Sigmoid colon (tissue), 7 donors: Measurements from ENCODE around the gene CFAP61. TPM values are rescaled to one million over a fixed set of nuclear protein-coding genes. Genes with fewer than 3 reads are reported as not detected.
"Not testable (repeated sequence)": the region's sequence is repeated elsewhere in the genome, so short reads cannot be mapped to it uniquely, and the experiment has no call there.

ENCODE experiments used
- DNase-seq: peaks from one replicate; pipeline ENCODE4 v3.0.0-alpha.2; 2019
- H3K27ac ChIP-seq, 4 donors: fragments of 200-600 bp; sonication (generic); one replicate each; pipeline ENCODE4 v1.5.1; 2016 to 2019; ENCODE audit warnings: mild to moderate bottlenecking in 1 of 4
- H3K27me3 ChIP-seq, 3 donors: fragments of 200-600 bp; sonication (generic); one replicate each; pipeline ENCODE4 v1.5.1; 2019; ENCODE audit warnings: mild to moderate bottlenecking in 1 of 3
- H3K36me3 ChIP-seq, 4 donors: fragments of 200-600 bp; sonication (generic); one replicate each; pipeline ENCODE4 v1.5.1; 2016 to 2019
- H3K4me1 ChIP-seq, 4 donors: fragments of 200-600 bp; sonication (generic); one replicate each; pipeline ENCODE4 v1.5.1; 2017 to 2019
- H3K4me3 ChIP-seq, 4 donors: fragments of 200-600 bp; sonication (generic); one replicate each; pipeline ENCODE4 v1.5.1; 2017 to 2019; ENCODE audit warnings: mild to moderate bottlenecking in 2 of 4, moderate library complexity in 1 of 4
- H3K9me3 ChIP-seq, 4 donors: fragments of 200-600 bp in 3 of 4; sonication (generic) in 3 of 4; one replicate each; pipeline versions ENCODE4 v1.5.1 to v1.6.1; 2013 to 2019
- CTCF ChIP-seq, 4 experiments: fragments of 450-650 bp in 3 of 4; fragments of 200-600 bp in 1 of 4; IDR thresholded peaks; one replicate each; pipeline ENCODE4 v1.5.1; 2016 to 2019; ENCODE audit warnings: antibody characterized with exemption in 4 of 4, mild to moderate bottlenecking in 3 of 4, moderate library complexity in 2 of 4
- EP300 ChIP-seq, 4 donors: sonication (generic); formaldehyde crosslinking; IDR thresholded peaks; one replicate each; pipeline ENCODE4 v1.6.1; 2017; ENCODE audit warnings: antibody characterized with exemption in 4 of 4
- POLR2A ChIP-seq, 2 donors: fragments of 450-650 bp; IDR thresholded peaks; one replicate each; pipeline ENCODE4 v1.6.1; 2016; ENCODE audit warnings: antibody characterized with exemption in 2 of 2, mild to moderate bottlenecking in 2 of 2, moderate library complexity in 2 of 2
- POLR2AphosphoS5 ChIP-seq, 4 donors: sonication (generic); formaldehyde crosslinking; IDR thresholded peaks; one replicate each; pipeline ENCODE4 v1.6.1; 2017; ENCODE audit warnings: antibody characterized with exemption in 4 of 4
- WGBS, 2 donors: extraction: QIAGEN DNeasy Blood & Tissue Kit; methylation state at CpG; one replicate each; pipeline ENCODE4 v1.1.7; 2013; 5-methylcytosine and 5-hydroxymethylcytosine counted together
- intact Hi-C: fragments of 100-400 bp; cut with DNase I; formaldehyde crosslinking; loops from one replicate; pipeline ENCODE4 v1.15.1; 2023
- polyA plus RNA-seq, 3 donors: library from polyadenylated mRNA; stranded (reverse); fragments of 200-250 nt; gene quantifications; one replicate each; pipeline ENCODE4 v1.2.3, GENCODE V29; 2013
- total RNA-seq, 4 donors: library from RNA; depleted of rRNA; stranded (reverse); fragments of >200 nt; gene quantifications; one replicate each; pipeline ENCODE4 v1.1.0, GENCODE V29; 2016
- donor health status: healthy with polysubstance abuse.
- donor health status: Bipolar disorder and iron deficiency.
- donor health status: healthy.

The CFAP61 gene, protein sequence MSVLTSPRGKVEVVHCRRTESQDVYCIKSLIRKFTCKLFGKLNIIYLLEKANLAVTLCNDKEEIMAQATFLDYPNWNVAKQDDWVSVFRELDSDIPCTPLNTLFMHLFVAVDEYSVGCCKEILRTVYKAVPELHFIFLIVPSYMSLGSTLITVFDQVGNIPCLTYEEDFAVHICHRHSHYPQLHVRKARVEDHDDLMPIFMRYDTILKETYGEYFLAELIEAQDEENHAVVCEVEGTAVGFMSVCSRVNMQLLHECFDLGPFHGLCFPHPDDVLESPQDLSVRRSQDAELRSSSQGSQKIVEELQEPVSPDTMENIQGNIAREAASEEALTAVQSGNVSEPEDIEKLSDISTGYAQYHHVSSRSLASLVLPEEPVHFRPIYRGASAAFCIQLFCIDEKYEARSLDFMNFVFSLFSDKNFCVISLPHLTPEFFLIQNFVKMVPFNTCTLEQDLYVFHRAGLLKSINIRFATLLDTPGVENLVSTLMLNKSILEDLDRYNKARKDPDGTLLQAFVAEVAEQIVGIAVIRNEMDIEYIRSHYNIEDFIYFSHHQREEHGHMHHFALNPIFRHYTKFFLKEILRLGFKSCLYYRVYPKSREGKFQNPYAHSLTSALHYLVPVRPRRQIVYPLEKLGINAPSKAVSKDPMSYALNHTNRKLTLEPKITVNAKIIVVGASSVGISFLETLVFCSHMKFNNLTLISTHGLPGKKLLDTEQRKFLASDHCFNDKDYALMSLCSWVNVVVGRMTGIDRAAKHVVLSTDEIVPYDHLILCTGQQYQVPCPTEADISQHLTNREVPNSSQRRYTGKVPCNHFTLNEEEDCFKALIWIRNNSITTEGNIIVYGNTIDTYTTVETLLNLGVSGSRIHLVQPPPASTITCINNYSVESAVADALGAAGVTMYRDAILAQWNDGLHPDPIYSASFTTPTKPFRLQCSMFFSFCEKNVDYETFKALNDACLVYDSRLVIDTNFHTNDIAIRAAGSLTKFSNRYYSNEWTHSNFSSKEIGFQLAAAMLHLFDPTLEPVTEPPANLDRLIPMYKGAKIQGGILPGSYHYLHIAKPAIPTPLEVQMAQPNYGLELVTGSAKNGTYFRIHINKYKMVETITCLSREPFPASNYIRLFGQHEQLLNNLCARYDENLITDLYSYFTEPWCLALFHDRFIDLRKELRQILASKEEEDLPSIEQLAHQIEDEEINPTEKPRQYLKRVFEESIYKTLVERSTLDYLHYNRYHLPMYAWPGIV
- 1 to 10 TPM in 1 of 4 donors, under 1 TPM in 1, not detected in 2; 0.27 to 2.0 TPM for total RNA-seq
- polyA plus RNA-seq, result under 1 TPM in 2 of 3 donors, not detected in 1; 0.15 to 0.60 TPM

DNA sequence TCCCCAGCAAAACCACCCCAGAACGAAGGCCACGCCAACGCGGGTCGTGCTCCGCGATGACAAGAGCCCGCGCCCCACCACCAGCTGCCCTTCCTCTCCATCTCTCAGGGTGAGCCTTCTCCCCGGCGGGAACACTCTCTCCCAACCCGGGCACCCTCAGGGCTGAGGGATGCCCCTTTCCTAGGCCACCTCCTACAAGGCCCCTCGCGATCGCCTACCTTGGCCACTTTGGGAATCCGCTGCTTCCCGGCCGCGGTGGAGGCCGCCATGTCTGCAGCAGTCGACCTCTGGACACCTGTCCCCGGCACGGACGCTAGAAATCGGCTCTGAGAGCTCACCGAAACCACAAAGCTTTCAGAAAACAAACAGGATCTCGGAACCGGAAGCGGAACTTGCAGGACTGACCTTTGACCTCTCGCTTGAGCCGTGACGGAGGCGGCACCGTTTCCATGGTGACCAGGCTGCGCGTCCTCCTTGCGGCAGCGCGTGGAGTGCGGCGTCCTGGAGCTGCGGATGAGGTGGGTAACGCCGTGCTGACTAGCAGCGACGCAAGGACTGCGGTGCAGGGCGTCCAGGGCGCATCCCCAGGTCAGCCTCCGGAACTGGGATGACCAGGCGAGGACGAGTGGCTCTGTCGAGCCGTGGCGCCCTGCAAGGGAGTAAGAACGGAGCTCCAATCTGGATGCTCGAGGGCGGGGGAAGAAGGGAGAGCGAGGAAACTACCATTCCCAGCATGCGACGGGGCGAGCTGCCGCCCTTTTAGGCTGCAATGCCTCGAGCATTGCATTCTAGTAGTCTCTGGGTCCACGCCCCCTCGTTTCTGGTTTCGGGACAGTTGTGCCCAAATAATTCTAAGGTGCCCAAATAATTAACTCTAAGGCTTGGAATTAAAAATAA is at the start of gene CFAP61, which contains the start of gene CRNKL1:
CFAP61 (plus strand) TSS at position 459 of the 897 bp plus-strand sequence. CDS start 4,122 bp downstream, outside the sequence.
CRNKL1 (minus strand) TSS at position 393 of the 897 bp plus-strand sequence; CDS start at position 269, 124 bp downstream.
- Histone ChIP-seq H3K4me1 (peaks cover 0 to 19% (median 16%) of the 10 kb centered on the region in 4 donors), H3K4me3 (peak within 1 kb of the TSS; percentile 78 to 94 (median 91)), H3K27me3 (no peaks in the 10 kb centered on the region), H3K9me3 (no peaks in the 10 kb centered on the region), H3K36me3 (peaks cover 16 to 35% (median 29%) of the 10 kb centered on the region in 4 donors), H3K27ac (peak within 1 kb of the TSS; percentile 77 to 87 (median 84))
- TF ChIP-seq EP300 (IDR thresholded peaks at IDR 0.05), result no peak
- no peak for TF ChIP-seq POLR2A (IDR thresholded peaks at IDR 0.05)
- peak in 3 of 4 donors; percentile 50 to 59 (median 56) for TF ChIP-seq POLR2AphosphoS5 (IDR thresholded peaks at IDR 0.05)
- peak in 1 of 4 experiments; percentile 8 for TF ChIP-seq CTCF (IDR thresholded peaks at IDR 0.05)
- 0% methylated on average over 67 of the region's 67 CpGs for WGBS, 2 donors
- intact Hi-C loops, result loop anchor here (10.0 kb wide), 1 partner anchor 1258 kb away; no protein-coding TSS in a partner anchor
- peak; percentile 98 for DNase-seq

DNA sequence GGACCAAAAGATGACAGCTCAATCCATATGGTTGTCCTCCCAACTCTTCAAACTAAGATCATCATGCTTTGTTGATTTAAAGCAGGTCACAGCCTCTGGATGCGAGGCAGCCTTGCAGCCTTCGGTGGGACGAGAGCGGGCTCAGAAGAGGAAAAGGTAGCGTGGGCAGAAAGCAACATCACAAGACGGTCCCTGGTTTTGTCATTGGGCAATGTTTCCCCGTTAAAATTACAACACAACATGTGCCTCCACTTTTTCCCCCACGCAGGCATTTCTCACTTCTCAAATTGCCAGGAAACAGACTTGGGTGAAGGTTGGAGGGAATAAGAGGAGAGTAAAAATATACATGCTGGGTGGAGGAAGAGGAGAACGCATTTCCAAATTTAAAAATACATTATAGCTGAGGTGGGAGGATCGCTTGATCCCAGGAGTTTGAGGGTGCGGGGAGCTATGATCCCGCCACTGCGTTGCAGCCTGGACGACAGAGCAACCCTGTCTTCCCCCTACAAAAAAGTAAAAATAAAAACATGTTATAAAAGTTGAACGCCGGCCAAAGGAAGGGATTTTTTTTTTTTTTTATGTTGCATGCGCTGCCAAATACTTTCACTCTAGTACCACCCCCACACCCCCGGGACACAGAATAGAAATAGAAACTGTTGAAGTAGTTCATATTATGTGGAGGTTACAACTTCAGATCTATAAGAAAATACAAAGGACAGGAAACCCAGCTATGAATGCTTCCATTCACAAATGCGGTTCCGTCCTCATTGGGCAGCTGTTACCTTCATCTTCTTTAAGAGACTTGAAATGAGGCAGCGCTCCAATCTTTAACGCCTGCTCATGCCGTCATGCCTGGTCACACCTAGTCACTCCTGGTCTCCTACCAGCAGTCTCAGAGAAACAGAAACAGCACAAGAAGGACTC is 49.0 kb upstream of the CFAP61 start:
- peaks cover 0 to 36% (median 29%) of the 10 kb centered on the region in 4 donors for H3K4me1 ChIP-seq
- peak; percentile 13 to 71 (median 30) for TF ChIP-seq POLR2AphosphoS5 (IDR thresholded peaks at IDR 0.05)
- no peak for TF ChIP-seq CTCF (IDR thresholded peaks at IDR 0.05)
- TF ChIP-seq EP300 (IDR thresholded peaks at IDR 0.05), result peak in 2 of 4 donors; percentile 57 to 77
- intact Hi-C loops, result loop anchor here (5.0 kb wide), 1 partner anchor 36 kb away; no protein-coding TSS in a partner anchor
- peaks cover 8 to 40% (median 18%) of the 10 kb centered on the region in 4 donors for H3K36me3 ChIP-seq
- peak overlapping the region; percentile 59 to 77 (median 68) for H3K27ac ChIP-seq
- H3K9me3 ChIP-seq, result no peaks in the 10 kb centered on the region
- DNase-seq, result peak; percentile 82
- peak overlapping the region; percentile 3 to 31 (median 22) for H3K4me3 ChIP-seq
- WGBS, 2 donors, result 41 to 75% methylated on average over 23 of the region's 23 CpGs
- no peaks in the 10 kb centered on the region for H3K27me3 ChIP-seq

- not testable (repeated sequence) for H3K27me3 ChIP-seq, DNase-seq, H3K9me3 ChIP-seq
- H3K4me3 ChIP-seq, result peak overlapping the region in 3 of 4 donors; percentile 16 to 31 (median 27)
- intact Hi-C loops, result loop anchor here (5.0 kb wide), 1 partner anchor 37 kb away; no protein-coding TSS in a partner anchor
- H3K4me1 ChIP-seq, result peaks cover 0 to 35% (median 29%) of the 10 kb centered on the region in 4 donors
- 87 to 90% methylated on average over 6 of the region's 6 CpGs for WGBS, 2 donors
- peak overlapping the region; percentile 59 to 77 (median 68) for H3K27ac ChIP-seq
- peaks cover 4 to 34% (median 13%) of the 10 kb centered on the region in 4 donors for H3K36me3 ChIP-seq
Observed at GRCh38 chr20:20003955-20004322, 48.4 kb upstream of the CFAP61 start.
